NCI-H2196 treated with DMSO at 0.1 percent for 48 hours (cell line): Measurements from ENCODE around the gene LITAF.
"Not testable (repeated sequence)": the region's sequence is repeated elsewhere in the genome, so short reads cannot be mapped to it uniquely, and the experiment has no call there.

ENCODE experiments used
- DNase-seq: peaks from one replicate; lab custom pipeline; 2025; ENCODE audit not compliant: unreplicated experiment; lab: John Stamatoyannopoulos, UW

The LITAF gene

GRCh38 chr16:11621539-11621919 lies 34.8 kb upstream of the LITAF start:
- no peak for DNase-seq

DNA sequence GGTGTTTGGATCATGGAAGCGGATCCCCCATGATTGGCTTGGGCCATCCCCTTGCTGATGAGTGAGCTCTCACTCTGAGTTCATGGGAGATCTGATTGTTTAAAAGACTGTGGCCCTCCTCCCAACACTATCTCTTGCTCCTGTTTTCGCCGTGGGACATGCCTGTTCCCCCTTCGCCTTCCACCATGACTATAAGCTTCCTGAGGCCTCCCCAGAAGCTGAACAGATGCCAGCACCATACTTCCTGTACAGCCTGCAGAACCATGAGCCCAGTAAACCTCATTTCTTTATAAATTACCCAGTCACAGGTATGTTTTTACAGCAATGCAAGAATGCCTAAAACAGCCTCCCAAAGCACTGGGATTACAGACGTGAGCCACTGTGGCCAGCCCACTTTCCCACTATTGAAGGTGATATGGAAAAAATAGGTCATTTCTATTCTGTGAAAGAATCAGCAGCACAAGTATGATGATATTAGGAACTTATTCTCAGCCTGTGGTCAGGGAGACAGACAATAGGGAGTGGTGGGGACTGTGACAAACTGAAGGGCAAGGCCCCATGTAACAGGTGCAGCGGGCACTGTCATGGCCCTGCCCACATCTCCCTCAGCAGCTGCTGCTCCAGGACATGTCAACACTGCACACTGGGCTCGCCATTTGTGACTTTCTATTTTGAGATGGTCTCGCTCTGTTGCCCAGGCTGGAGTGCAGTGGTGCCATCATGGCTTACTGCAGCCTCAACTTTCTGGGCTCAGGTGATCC lies 33.7 kb upstream of the LITAF start:
- DNase-seq = no peak

DNA sequence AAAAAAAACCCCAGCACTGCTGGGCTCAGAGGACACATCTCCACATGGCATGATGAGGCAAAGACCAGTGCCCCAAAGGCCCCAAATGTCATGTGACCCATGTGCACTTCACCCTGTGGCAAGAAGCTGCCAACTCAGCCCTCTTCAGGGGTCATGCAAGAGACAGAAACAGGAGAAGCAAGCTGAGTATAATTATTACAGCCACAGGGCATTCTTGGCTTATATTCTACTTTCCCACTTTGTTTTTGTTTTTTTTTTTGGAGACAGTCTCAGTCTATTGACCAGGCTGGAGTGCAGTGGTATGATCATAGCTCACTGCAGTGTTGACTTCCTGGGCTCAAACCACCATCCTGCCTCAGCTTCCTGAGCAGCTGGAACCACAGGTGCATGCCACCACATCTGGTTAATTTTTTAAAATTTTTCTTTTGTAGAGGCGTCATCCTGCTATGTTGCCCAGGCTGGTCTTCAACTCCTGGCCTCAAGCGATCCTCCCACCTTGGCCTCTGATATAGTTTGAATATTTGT lies 32.7 kb upstream of the LITAF start:
- peak; percentile 34 for DNase-seq

GRCh38 chr16:11618107-11618717 lies 31.5 kb upstream of the LITAF start:
- DNase-seq = no peak

- no peak for DNase-seq
These were observed 29.2 kb upstream of the LITAF start for GRCh38 chr16:11615748-11616447.

DNA sequence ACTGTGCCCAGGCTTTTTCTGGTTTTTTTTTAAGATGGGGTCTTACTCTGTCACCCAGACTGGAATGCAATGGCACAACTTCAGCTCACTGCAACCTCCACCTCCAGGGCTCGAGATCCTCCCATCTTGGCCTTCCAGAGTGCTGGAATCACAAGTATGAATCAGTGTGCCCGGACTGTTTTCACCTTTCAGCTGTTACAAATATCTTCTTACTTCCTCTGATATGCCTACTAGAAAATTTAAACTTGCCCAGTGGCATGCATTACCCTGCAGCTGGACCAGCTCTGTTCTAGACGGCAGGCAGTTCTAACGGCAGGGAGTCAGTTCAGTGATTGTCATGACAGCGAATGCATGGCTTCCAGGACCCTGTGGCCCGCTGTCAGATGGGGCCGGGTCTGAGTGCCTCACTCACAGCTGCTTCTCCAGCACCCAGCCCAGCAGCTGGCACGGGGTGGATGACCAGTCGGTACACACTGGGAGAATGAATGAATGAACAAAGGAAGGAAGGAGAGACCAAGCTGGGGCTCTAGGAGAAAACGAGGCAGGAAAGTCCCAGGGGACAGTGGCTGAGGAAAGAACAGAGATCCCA lies 28.0 kb upstream of the LITAF start:
- DNase-seq = no peak

- no peak for DNase-seq
These were observed 26.9 kb upstream of the LITAF start for GRCh38 chr16:11613381-11614303.

GRCh38 chr16:11612665-11613025 lies 25.9 kb upstream of the LITAF start:
- DNase-seq = no peak

DNA sequence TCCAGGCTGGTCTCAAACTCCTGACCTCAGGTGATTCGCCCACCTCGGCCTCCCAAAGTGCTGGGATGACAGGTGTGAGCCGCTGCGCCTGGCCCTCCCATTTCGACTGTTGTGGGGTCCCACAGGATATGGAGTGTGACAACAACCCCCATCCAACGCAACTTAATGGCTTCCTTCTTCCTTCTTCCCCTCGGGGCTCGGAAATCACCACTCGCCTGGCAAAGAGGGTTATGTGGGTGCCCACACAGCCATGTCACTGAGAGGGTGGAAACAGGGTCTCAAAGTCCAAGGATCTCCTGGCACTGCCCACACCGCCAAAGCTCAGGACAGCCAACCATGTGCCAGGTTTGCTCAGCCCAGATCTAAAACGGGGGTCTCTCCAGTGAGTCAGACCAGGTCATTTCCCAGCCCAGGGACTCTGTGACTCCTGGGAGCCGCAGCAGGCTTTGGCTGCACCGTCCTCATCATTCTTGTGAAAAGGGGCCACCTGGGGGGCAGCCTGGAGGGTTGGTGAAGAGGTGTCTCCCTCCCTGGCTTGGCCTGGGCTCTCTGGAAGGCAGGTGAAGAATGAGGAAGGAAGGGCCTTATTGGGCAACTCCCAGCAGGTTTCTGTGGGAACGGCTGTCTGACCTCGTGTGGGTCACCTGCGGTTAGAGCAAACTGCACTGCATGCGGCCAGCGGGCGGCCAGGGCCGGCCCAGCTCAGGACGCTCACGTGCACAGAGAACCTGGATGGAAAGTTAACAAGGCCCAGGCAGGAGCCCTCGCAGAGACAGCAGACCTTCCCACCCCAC lies 25.3 kb upstream of the LITAF start:
- peak; percentile 65 for DNase-seq

GRCh38 chr16:11610580-11610979 lies 23.9 kb upstream of the LITAF start:
- no peak for DNase-seq

- DNase-seq = no peak
These were observed 23.4 kb upstream of the LITAF start for GRCh38 chr16:11610121-11610505.

GRCh38 chr16:11609474-11610120 lies 22.9 kb upstream of the LITAF start:
- no peak for DNase-seq

DNA sequence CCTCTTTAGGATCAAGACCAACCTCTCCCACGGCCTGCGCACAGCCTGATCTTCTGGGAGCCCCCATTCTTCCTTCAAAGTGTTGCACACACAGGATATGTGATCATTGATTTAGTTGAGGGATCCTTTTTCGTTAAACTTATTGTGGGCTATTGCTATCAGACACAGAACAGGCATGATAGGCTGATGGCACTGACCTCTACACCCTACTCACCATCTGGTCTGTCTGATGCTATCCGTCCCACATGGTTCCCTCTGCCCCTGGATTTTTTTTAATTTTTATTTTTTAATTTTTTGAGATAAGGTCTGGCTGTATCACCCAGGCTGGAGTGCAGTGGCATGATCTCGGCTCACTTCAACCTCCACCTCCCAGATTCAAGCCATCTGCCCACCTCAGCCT lies 19.2 kb upstream of the LITAF start:
- no peak for DNase-seq

- no peak for DNase-seq
These were observed 18.8 kb upstream of the LITAF start for GRCh38 chr16:11605564-11605886.

DNA sequence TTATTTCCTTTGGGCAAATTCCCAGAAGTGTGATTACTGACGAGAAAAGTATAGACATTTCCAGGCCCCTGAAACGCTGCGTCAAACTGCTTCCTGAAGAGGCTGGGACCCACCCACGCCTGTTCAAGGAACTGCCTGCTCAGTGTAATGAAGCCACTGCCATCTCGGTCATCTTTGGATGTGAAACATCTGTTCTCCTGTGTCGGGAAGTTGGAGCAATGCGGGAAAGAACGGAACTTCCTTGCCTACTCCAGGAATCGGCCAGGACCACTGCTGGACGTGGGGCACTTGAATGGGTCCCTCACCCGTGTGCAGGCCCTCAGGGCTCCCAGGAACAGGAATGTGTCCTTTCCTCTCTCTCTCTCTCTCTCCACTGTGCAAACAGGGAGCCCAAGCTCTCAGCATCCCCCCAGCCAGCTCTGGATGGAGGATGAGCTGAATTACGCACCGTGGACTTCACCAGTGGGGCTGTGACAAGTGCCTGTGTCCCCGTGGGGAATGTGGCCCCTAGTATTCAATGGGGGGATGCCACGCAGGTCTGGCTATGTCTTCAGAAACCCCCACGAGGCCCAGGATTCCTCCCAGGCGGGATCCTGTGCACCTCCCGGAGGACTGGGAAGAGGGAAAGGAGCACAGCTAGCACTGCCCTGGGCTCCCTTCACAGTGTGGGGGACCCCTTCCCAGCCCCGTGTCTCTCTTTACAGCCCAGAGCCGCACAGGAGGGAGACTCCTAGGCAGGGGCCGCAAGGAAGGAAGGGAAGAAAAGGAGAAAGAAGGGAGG lies 18.3 kb upstream of the LITAF start:
- no peak for DNase-seq

GRCh38 chr16:11604296-11604695 lies 17.6 kb upstream of the LITAF start:
- not testable (repeated sequence) for DNase-seq

DNA sequence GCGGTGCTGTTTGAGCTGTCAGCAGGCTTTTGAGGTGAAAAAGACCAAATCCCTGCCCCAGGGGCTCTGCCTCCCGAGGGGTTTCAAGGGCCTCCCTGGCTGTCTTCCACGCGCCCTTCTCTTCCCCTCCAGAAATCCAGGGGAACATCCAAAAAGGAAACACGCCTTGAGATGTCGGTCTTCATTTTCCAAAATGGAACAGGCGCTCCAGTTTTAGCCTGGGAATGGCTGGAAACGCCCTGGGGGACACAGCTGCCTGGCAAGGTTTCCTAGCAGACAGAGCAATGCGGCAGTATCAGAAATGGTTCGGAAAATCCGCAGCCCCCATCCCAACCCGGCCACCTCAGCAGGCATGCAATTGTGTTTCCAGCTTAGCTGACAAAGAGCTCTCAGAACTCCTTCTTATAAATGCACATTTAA lies 16.6 kb upstream of the LITAF start:
- no peak for DNase-seq

- peak; percentile 26 for DNase-seq
These were observed 15.6 kb upstream of the LITAF start for GRCh38 chr16:11602321-11602720.

DNA sequence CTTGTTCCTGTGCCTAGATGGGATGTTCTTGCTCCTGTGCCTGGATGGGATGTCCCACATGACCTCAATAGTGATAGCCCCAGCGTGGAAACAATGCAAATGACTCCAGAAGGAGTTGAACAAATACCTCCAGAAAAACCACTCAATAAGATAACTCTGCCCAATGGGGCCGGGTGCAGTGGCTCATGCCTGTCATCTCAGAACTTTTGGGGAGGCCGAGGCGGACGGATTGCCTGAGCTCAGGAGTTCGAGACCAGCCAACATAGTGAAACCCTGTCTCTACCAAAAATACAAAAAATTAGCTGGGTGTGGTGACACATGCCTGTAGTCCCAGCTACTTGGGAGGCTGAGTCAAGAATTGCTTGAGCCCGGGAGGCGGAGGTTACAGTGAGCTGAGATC lies 15.2 kb upstream of the LITAF start:
- DNase-seq = no peak
